PFSK-1 (cell line): Measurements from ENCODE around the gene RASA3.

Source experiments
- POLR2AphosphoS5 ChIP-seq: IDR thresholded peaks from 2 replicates; pipeline ENCODE4 v1.6.1; 2012; ENCODE audit warnings: low read depth, mild to moderate bottlenecking, control low read depth, low read length, moderate library complexity
- TF ChIP-seq, protein P1 (sequence below), 2 experiments: IDR thresholded peaks; 2 replicates each; pipeline versions ENCODE4 v1.6.1 to v1.8.0; 2011 to 2012; ENCODE audit warnings: low read depth in 2 of 2, low read length in 2 of 2, control low read depth in 1 of 2, inconsistent platforms in 1 of 2, mild to moderate bottlenecking in 1 of 2, moderate library complexity in 1 of 2; ENCODE audit not compliant: insufficient read depth in 1 of 2

DNA sequence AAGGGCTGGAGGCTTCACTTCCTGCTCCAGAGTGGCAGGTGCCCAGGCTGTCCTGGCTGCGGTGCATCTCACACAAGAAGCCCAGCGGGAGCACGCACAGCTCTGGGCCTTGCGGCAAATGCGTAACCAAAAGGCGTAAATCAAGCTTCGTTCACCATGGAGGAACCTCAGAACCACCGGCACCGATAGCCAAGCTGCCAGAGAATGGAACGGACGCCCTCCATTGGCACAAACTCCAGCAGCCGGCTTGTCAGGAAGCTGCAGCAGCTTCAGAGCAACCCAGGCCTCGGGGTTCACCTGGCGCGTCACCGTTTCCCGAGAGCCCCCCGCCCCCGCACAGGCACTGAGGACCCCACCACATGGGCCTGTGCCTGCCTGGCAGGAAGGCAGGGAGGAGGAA is 76.7 kb downstream of the RASA3 start:
- no peak for TF ChIP-seq POLR2AphosphoS5
- TF ChIP-seq, protein P1, sequence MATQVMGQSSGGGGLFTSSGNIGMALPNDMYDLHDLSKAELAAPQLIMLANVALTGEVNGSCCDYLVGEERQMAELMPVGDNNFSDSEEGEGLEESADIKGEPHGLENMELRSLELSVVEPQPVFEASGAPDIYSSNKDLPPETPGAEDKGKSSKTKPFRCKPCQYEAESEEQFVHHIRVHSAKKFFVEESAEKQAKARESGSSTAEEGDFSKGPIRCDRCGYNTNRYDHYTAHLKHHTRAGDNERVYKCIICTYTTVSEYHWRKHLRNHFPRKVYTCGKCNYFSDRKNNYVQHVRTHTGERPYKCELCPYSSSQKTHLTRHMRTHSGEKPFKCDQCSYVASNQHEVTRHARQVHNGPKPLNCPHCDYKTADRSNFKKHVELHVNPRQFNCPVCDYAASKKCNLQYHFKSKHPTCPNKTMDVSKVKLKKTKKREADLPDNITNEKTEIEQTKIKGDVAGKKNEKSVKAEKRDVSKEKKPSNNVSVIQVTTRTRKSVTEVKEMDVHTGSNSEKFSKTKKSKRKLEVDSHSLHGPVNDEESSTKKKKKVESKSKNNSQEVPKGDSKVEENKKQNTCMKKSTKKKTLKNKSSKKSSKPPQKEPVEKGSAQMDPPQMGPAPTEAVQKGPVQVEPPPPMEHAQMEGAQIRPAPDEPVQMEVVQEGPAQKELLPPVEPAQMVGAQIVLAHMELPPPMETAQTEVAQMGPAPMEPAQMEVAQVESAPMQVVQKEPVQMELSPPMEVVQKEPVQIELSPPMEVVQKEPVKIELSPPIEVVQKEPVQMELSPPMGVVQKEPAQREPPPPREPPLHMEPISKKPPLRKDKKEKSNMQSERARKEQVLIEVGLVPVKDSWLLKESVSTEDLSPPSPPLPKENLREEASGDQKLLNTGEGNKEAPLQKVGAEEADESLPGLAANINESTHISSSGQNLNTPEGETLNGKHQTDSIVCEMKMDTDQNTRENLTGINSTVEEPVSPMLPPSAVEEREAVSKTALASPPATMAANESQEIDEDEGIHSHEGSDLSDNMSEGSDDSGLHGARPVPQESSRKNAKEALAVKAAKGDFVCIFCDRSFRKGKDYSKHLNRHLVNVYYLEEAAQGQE (IDR thresholded peaks at IDR 0.05; ENCODE audit: insufficient read depth in 1 of 2, low read depth in 2 of 2, low read length in 2 of 2) = no peak
